HG03442 (cell line): ENCODE results near the gene CCDC7.
A peak's percentile ranks its signal among the peaks of the same experiment; 100 is the strongest.
"Not testable (repeated sequence)": the region's sequence is repeated elsewhere in the genome, so short reads cannot be mapped to it uniquely, and the experiment has no call there.

Experiments used
- ATAC-seq: cut with Tn5 transposase; IDR thresholded peaks from one replicate; pipeline ENCODE4 v1.9.1; 2021; ENCODE audit warnings: mild to moderate bottlenecking, moderate library complexity; ENCODE audit not compliant: unreplicated experiment

CCDC7 gene

DNA sequence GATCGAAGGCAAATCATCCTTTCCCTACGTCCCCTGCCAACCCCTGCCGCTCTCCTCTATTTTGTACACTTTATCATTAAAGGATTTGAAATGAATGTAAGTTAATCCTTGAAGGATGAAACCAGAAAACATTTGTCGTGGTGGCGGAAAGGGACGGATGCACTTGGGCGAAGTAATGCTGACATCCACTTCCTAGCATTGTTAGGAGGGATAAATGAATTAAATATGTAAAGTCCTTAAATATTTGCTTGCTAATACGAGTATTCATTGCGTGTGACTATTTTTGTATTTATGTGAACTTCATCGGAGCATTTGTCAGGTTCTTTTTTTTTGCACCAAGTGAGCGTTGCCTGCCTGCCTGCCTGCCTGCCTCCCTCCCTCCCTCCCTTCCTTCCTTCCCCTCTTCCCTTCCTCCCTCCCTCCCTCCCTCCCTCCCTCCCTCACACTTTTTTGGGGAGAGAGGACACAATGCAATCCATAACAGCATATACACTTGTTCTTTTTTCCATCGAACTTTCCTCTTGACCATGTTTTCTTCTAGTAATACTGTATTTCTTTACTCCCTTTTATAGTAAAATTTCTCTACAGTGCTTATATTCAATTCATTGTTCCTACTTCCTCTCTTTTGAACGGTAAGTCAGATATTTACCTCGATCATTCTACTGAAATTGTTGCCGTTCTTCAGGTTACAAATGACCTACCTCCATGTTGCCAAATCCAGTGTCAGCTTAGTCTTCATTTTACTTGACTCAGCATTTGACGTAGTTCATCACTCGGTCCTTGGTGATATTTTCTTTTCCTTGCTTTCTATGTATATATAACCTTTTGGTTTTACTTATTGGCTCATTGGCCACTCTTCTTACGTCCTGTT, 831 bp downstream of the CCDC7 start:
- no peak for ATAC-seq

DNA sequence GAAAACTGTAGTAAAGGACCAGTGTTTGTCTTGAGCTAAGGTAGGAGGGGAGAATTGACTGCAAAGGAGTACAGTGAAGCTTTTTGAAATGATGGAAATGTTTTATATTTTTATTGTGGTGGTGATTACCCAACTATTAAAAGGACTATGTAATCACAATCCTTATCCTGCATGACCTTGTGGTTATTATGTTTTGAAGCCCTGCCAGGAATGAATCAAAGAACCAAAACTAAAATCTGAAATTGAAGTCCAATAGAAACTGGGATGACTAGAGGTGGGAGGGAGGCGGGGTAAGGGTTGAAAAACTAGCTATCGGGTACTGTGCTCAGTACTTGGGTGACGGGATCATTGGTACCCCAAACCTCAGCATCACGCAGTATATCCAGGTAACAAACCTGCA, 8.2 kb downstream of the CCDC7 start:
- ATAC-seq, result no peak

DNA sequence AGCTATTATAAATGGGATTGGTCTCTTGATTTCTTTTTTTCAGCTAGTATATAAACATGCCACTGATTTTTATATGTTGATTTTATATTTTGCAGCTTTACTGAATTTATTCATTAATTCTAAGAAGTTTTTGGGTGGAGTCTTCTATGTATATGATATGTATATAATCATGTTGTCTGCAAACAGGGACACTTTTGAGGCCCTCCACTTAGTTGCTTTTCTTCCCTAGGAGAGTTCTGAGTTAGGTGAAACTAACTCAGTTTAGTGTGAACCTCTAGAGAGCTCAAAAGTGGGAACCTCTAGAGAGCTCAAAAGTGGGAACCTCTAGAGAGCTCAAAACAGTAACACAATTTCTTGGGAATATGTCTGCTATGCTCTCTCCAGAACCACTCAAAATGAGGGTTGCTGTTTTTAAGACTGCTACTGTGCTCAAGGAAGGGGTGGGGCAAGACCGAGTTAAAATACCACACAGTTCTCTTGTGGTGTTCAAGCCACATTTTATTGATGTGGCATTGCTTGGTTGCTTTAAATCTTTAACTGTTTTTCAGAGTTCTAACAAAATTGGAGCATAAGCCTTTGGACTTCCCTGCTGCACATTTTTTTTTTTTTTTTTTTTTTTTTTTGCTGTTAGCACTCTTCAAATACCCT, 13.2 kb downstream of the CCDC7 start:
- no peak for ATAC-seq

DNA sequence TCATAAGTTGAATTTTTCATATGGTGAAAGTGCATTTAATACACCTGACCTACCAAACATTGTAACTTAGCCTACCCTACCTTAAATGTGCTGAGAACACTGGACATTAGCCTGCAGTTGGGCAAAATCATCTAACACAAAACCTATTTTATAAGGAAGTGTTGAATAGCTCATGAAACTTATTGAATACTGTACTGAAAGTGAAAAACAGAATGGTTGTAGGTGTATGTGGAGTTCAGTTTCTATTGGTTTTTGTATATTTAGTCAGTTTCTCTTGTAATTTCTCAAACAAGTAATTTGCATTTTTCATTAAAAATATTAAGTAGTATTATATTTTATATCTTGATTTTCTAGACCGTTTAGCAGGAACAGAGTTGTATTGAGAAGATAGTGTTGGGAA, 15.3 kb downstream of the CCDC7 start:
- ATAC-seq, result peak; percentile 65

DNA sequence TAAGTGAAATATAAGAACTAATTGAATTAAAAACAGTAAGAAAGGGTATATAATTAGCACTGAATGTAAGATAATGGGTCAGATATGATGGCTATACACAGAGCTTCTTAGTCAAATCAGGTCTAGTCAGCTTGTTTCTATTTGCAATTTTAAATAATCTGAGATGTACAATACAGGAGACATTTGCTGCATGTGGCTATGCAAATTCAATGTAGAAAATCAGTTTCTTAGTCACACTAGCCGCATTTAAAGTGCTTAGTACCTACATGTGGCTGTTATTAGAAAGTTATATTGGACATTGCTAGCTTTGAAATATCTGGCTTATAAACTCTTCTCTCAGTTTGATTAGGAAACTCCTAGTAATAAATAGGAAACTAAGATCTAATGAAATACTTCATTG, 25.3 kb downstream of the CCDC7 start:
- peak; percentile 54 for ATAC-seq

DNA sequence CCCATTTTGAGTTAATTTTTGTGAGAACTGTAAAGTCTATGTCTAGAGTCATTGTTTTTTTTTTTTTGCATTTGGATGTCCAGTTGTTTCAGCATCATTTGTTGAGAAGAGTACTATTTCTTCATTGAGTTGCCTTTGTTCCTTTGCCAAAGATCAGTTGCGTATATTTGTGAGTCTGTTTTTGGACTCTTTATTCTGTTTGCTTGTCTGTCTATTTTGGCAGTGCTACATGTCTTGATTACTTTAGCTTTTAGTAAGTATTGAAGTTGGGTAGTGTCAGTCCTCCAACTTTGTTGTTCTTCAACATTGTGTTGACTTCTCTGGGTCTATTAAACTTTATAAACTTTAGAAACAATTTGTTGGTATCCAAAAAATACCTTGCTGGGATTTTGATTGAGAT, 31.6 kb downstream of the CCDC7 start:
- no peak for ATAC-seq

DNA sequence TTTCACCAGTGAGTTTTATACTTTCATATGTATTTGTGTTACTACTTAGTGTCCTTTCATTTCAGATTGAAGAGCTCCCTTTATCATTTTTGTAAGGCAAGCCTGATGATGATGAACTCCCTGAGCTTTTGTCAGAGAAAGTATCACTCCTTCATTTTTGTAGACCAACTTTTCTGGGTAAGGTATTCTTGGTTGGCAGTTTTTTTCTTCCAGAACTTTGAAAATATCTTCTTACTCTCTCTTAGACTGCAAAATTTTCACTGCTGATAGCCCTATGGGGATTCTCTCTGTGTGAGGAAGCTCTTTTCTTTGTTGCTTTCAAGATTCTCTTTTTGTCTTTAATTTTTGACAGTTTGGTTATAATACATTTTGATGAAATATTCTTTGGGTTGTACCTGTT, 35.7 kb downstream of the CCDC7 start:
- ATAC-seq, result no peak

DNA sequence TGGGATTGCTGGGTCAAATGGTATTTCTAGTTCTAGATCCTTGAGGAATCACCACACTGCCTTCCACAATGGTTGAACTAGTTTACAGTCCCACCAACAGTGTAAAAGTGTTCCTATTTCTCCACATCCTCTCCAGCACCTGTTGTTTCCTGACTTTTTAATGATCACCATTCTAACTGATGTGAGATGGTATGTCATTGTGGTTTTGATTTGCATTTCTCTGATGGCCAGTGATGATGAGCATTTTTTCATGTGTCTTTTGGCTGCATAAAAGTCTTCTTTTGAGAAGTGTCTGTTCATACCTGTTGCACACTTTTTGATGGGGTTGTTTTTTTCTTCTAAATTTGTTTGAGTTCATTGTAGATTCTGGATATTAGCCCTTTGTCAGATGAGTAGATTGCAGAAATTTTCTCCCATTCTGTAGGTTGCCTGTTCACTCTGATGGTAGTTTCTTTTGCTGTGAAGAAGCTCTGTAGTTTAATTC, 37.1 kb downstream of the CCDC7 start:
- not testable (repeated sequence) for ATAC-seq

DNA sequence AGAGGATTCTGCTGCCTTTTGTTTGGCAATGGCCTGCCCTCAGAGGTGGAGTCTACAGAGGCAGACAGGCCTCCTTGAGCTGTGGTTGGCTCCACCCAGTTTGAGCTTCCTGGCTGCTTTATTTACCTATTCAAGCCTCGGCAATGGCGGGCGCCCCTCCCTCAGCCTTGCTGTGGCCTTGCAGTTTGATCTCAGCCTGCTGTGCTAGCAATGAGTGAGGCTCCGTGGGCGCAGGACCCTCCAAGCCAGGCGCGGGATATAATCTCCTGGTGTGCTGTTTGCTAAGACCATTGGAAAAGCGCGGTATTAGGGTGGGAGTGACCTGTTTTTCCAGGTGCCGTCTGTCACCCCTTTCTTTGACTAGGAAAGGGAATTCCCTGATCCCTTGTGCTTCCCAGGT, 42.1 kb downstream of the CCDC7 start:
- ATAC-seq, result not testable (repeated sequence)

DNA sequence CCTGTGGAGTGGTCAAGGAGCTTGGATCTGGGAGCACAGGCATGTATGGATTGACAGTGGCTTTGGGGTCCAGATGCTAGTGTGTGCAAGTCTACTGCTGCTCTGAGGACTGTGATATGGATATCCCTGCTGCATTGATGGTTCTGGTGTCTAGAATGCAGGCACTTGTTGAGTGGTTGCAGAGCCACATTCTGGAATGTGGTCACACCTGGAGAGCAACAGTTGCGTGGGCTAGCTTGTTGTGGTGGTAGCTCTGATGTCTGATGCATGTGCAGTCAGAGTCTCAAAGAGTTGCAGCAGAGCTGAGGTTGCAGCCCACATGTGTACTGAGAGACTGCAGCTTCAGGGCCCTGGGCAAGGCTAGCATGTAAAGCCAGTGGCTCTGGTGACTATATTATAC, 43.2 kb downstream of the CCDC7 start:
- no peak for ATAC-seq

DNA sequence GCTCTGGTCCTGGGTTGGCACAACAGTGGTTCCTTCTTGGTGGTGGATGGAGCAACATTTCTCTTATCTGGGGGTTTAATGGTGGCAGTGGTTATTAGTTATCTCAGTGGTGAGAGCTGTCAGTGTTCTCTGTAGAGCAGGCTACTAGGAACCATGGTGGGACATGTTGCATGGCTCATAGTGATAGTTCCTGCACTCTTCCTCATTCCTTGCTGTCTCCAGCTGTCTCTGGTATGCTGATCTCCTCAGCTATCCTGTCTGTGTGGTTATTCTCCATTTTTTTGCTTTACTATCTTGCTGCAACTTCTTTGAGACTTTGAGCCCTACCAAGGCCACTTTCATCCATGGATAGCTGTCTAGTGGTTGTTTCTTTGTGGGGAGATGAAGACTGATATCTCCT, 44.0 kb downstream of the CCDC7 start:
- ATAC-seq, result no peak

DNA sequence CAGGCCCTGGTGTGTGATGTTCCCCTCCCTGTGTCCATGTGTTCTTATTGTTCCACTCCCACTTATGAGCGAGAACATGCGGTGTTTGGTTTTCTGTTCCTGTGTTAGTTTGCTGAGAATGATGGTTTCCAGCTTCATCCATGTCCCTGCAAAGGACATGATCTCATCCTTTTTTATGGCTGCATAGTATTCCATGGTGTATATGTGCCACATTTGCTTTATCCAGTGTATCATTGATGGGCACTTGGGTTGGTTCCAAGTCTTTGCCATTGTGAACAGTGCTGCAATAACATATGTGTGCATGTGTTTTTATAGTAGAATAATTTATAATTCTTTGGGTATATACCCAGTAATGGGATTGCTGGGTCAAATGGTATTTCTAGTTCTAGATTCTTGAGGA, 48.6 kb downstream of the CCDC7 start:
- not testable (repeated sequence) for ATAC-seq

DNA sequence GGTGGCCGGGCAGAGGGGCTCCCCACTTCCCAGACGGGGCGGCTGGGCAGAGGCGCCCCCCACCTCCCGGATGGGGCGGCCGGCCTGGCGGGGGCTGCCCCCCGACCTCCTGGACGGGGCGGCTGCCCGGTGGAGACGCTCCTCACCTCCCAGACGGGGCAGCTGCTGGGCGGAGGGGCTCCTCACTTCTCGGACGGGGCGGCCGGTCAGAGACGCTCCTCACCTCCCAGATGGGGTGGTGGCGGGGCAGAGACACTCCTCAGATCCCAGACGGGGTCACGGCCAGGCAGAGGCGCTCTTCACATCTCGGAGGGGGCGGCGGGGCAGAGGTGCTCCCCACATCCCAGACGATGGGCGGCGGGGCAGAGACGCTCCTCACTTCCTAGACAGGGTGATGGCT, 54.2 kb downstream of the CCDC7 start:
- not testable (repeated sequence) for ATAC-seq

DNA sequence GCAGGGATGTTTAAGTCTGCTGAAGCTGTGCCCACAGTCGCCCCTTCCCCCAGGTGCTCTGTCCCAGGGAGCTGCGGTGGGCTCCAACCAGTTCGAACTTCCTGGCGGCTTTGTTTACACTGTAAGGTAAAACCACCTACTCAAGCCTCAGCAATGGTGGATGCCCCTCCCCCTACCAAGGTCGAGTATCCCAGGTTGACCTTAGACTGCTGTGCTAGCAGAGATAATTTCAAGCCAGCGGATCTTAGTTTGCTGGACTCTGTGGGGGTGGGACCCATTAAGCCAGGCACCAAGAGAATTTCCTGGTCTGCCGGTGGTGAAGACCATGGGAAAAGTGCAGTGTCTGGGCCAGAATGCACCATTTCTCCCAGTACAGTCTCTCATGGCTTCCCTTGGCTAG, 56.0 kb downstream of the CCDC7 start:
- ATAC-seq, result no peak

DNA sequence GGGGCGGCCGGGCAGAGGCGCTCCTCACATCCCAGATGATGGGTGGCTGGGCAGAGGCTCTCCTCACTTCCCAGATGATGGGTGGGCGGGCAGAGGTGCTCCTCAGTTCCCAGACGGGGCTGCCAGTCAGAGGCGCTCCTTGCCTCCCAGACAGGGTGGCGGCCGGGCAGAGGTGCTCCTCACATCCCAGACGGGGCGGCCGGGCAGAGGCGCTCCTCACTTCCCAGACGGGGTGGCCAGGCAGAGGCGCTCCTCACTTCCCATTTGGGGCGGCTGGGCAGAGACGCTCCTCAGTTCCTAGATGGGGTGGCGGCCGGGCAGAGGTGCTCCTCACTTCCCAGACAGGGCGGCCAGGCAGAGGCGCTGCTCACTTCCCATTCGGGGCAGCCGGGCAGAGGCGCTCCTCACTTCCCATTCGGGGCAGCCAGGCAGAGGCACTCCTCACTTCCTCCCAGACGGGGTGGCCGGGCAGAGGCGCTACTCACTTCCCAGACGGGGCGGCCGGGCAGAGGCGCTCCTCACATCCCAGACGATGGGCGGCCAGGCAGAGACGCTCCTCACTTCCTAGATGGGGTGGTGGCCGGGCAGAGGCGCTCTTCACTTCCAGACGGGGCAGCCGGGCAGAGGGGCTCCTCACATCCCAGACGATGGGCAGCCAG, 60.0 kb downstream of the CCDC7 start:
- ATAC-seq, result not testable (repeated sequence)

DNA sequence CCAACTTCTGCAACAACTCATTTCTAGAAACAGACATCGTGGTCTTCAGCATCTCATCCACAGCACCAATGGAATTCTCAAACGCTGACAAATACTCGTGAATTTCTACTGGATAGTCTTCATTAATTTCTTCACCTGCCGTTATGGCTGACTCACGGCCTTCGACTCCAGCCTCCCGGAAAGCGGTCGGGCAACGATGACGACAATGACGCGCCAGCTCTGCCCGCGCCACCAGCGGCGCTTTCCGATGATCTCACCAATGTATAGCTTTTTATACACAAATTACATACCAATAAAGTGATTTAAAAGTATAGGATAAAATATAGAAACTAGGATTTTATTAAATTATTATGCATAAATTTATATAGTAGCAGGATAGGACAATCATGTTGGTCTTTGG, 65.7 kb downstream of the CCDC7 start:
- no peak for ATAC-seq

DNA sequence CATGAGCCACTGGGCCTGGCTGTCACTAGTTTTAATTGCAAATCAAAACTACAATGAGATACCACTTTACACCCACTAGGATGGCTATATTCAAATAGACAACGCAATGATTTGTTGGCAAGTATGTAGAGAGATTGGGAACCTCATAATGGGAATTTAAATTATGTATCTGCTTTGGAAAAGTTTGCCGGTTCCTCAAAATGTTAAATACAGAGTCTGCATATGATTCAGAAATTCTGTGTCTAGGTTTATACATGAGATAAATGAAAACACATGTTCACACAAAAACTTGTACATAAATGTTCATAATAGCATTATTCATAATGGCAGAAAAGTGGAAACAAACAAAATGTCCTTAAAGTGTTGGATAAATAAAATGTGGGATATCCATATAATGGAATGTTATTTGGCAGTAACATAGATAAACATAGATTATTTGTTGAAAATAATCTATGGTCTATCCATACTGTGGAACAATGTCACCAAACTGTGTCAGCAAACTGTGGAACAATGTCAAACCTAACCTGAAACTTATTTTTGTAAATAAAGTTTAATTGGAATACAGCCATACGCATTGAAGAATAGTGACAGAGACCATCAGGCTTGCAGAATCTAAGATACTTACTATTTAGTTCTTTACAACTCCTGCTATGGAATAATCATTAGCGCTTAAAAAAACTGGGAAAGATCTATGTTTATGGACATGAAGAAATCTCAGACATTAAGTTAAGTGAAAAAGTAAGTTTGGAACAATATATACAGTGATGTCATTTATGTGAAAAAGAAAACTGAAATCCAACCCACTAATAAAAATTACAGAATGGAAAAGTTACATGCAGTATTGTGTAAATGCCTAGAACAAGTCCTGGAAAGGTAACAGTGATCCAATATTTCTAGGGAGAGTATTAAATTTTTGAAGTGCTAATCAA, 70.9 kb downstream of the CCDC7 start:
- ATAC-seq, result no peak

DNA sequence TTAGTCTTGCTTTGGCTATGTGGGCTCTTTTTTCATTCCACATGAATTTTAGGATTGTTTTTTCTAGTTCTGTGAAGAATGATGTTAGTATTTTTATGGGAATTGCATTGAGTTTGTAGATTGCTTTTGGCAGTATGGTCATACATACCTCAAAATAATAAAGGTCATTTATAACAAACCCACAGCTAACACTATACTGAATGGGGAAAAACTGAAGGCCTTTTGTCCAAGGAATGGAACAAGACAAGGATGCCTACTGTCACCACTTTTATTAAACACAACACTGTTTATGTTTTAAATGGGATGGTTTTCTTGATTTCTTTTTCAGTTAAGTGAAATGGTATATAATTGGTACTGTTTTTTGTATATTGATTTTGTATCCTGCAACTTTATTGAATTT, 84.3 kb downstream of the CCDC7 start:
- ATAC-seq, result no peak

DNA sequence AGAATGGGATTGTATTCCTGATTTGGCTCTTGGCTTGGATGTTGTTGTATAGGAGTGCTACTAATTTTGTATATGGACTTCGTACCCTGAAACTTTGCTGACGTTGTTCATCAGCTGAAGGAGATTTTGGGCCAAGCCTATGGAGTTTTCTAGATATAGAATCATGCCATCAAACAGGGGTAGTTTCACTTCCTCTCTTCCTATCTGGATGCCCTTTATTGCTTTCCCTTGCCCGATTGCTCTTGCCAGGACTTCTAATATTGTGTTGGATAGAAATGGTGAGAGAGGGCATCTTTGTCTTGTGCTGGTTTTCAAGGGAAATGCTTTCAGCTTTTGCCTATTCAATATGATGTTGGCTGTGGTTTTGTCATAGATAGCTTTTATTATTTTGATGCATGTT, 92.3 kb downstream of the CCDC7 start:
- no peak for ATAC-seq

DNA sequence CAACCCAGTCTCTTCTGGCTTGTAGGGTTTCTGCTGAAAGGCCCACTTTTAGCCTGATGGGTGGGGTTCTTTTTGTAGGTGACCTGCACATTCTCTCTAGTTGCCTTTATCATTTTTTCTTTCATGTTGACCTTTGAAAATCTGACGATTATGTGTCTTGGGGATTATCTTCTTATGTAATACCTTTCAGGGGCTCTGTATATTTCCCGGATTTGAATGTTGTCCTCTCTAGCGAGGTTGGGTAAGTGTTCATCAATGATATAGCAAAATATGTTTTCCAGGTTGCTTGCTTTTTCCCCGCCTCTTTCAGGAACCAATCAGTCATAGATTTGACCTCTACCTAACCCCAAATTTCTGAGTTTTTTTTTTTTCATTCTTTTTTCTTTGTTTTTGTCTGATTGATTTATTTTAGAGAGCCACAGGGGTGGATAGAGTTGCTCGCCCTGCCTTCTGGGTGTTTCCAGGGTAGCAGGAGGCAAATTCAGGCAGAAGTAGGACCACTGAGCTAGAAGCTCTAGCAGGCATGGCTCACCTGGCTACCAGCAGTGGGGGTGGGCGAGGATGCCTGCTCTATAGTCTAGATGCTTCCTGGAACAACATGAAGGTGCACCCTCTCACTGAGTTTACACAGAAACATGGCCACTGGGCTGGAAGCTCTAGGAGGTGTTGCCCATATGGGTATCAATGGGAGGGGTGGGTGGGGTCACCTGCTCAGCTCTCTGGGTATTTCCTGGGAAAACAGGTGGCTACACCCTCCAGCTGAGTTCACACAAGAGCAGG, 94.9 kb downstream of the CCDC7 start:
- no peak for ATAC-seq
